HT1080 (cell line): ENCODE results near the gene EIF4B. TPM values are rescaled to one million over a fixed set of nuclear protein-coding genes. Genes with fewer than 3 reads are reported as not detected.

Experiments used
- DNase-seq: peaks from one replicate; pipeline ENCODE4 v3.0.0-alpha.2; 2015; ENCODE audit warnings: low read depth
- total RNA-seq: library from RNA; depleted of rRNA; stranded (reverse); fragments of >200 nt; shearing (Covaris generic); gene quantifications from 2 replicates; pipeline ENCODE4 v1.2.3, GENCODE V29; 2014

The EIF4B gene
- total RNA-seq, 1 experiment from 2014 or later, result 574 TPM

- DNase-seq, result no peak
These were observed 38.8 kb downstream of the EIF4B start for GRCh38 chr12:53044896-53045695.

GRCh38 chr12:53045696-53046045, 39.4 kb downstream of the EIF4B start:
- no peak for DNase-seq

- DNase-seq, result peak; percentile 82
These were observed 40.5 kb downstream of the EIF4B start for GRCh38 chr12:53046655-53047220.

- DNase-seq, result peak; percentile 69
These were observed 41.2 kb downstream of the EIF4B start for GRCh38 chr12:53047221-53048032.

- DNase-seq, result peak; percentile 71
These were observed 42.0 kb downstream of the EIF4B start for GRCh38 chr12:53048033-53048779.

- peak; percentile 49 for DNase-seq
These were observed 42.6 kb downstream of the EIF4B start for GRCh38 chr12:53048780-53049401.

GRCh38 chr12:53049571-53050318, 43.5 kb downstream of the EIF4B start, which contains the start of gene TNS2:
Gene TNS2 (plus strand): TSS chr12:53050065. CDS start chr12:53050186, 121 bp downstream.
- peak; percentile 77 for DNase-seq

GRCh38 chr12:53050426-53051057, 44.3 kb downstream of the EIF4B start:
- no peak for DNase-seq

- no peak for DNase-seq
These were observed 45.0 kb downstream of the EIF4B start for GRCh38 chr12:53051058-53051880.

- DNase-seq, result no peak
These were observed 45.7 kb downstream of the EIF4B start for GRCh38 chr12:53051881-53052412.

- DNase-seq, result peak; percentile 61
These were observed 46.4 kb downstream of the EIF4B start for GRCh38 chr12:53052419-53053217.

- no peak for DNase-seq
These were observed 47.2 kb downstream of the EIF4B start for GRCh38 chr12:53053218-53054111.

- DNase-seq, result no peak
These were observed 48.0 kb downstream of the EIF4B start for GRCh38 chr12:53054112-53054878.

GRCh38 chr12:53055471-53056266, 49.4 kb downstream of the EIF4B start:
- no peak for DNase-seq

- DNase-seq, result no peak
These were observed 50.0 kb downstream of the EIF4B start for GRCh38 chr12:53056296-53056695.
